Measurements from ENCODE around the gene SSBP4. TPM values are rescaled to one million over a fixed set of nuclear protein-coding genes. Genes with fewer than 3 reads are reported as not detected.

SSBP4 gene
- total and polyA plus RNA-seq, 2 of the 4 experiments (the other 2 are of a cell fraction): 14.9 to 39.7 TPM

DNA sequence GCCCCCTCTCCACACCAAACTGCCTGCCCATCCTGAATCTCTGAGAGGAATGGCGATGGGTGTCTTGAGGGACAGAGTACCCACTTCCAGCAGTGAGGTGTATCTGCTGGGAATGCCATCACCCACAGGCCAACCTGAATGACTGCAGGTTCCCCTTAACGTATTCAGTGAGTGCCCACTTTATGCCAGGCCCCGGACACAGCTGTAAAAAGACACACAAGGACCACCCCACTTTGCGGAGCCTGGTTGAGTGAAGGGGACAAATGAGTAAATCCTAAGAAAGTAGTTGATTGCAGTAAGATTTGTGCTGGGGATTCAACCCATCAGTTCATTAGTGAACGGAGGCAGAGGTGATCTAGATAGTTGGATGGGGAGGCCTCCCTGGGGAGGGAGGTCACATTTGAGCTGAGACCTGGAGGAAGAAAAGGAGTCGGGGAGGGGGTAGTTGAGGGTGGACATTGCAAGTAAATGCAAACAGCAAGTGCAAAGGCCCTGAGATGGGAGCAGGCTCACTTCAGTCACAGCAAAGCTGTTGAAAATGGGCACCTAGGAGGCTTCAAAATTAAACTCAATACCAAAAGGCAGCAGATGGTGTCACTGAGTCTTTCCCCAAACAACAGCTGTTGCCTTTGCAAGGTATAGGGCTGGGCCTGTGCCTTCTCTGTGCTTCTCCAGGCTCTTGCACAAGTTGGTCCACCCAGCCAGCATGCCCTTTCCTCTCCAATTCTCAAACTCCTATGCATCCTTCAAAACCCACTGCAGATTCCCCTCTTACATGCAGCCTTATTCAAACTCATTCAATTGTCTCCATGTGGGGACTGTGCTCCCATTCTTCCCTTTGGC lies 28.9 kb upstream of the SSBP4 start:
- H3K27ac ChIP-seq (ENCODE audit: insufficient read depth, low read length): no peak overlapping the region
- dilution Hi-C loops (cut with HindIII; ENCODE audit: low sequenced_read_pairs, unreplicated experiment): no loop called here
- H3K4me2 ChIP-seq (ENCODE audit: low read depth, low read length): no peak overlapping the region
- H3K9me1 ChIP-seq (ENCODE audit: insufficient read depth, low read length): peaks cover 5% of the 10 kb centered on the region; the same call in 1 of the 2 replicates
- H4K8ac ChIP-seq (ENCODE audit: low read depth in 2 of 2, low read length in 2 of 2): no peak overlapping the region
- H3K9me3 ChIP-seq (ENCODE audit: control insufficient read depth, insufficient read depth, low read length): no peaks in the 10 kb centered on the region
- peaks cover 0 to 34% of the 10 kb centered on the region in 2 experiments; a peak in 3 of 4 replicates for H3K79me1 ChIP-seq (ENCODE audit: low read depth in 1 of 2, low read length in 2 of 2)
- H3K23ac ChIP-seq (ENCODE audit: low read depth, low read length): no peak overlapping the region
- no peak overlapping the region for H2BK120ac ChIP-seq (ENCODE audit: low read depth, low read length)
- H4K5ac ChIP-seq (ENCODE audit: low read depth, low read length): no peak overlapping the region
- H3K36me3 ChIP-seq (ENCODE audit: control insufficient read depth, insufficient read depth, low read length): peaks cover 9% of the 10 kb centered on the region; the same call in 1 of the 2 replicates
- no peaks in the 10 kb centered on the region for H3K27me3 ChIP-seq (ENCODE audit: control insufficient read depth, insufficient read depth, low read length)
- H2AK5ac ChIP-seq (ENCODE audit: low read depth, low read length): no peak overlapping the region
- H4K91ac ChIP-seq (ENCODE audit: insufficient read depth, low read depth, low read length): no peak overlapping the region
- peak overlapping the region; percentile 18 for H2AFZ ChIP-seq (replicated peaks; ENCODE audit: low read length, poor library complexity)
- no peak overlapping the region for H2BK5ac ChIP-seq (ENCODE audit: low read depth, low read length, poor library complexity, severe bottlenecking)
- H2AK9ac ChIP-seq (replicated peaks; ENCODE audit: low read depth, low read length, poor library complexity): peak overlapping the region; percentile 15
- intact Hi-C loops (cut with micrococcal nuclease): no loop called here
- H2BK15ac ChIP-seq (ENCODE audit: low read depth, low read length): no peak overlapping the region
- DNase-seq: no peak
- ATAC-seq (ENCODE audit: low read depth): no peak
- no peak overlapping the region for H3K9ac ChIP-seq (ENCODE audit: low read depth, low read length)
- H3K4me3 ChIP-seq (ENCODE audit: insufficient read depth, low read depth, low read length): no peak overlapping the region
- WGBS, 2 experiments (ENCODE audit: extremely low coverage in 2 of 2, insufficient read length in 1 of 2): 60% methylated on average over 1 of the region's 6 CpGs; no CpG with 5 or more reads in 1 of the 2 experiments
- TF ChIP-seq MAFK (IDR thresholded peaks at IDR 0.05; ENCODE audit: low read depth, low read length) (no peak), SMC3 (IDR thresholded peaks at IDR 0.05; ENCODE audit: low read depth, low read length) (no peak), NFE2L2 (IDR thresholded peaks at IDR 0.05; ENCODE audit: low read depth, low read length) (no peak), FOS (IDR thresholded peaks at IDR 0.05; ENCODE audit: low read depth, low read length) (no peak), RCOR1 (IDR thresholded peaks at IDR 0.05; ENCODE audit: insufficient replicate concordance, low read length) (no peak)
- no peak overlapping the region for H3K14ac ChIP-seq (replicated peaks; ENCODE audit: low read depth, low read length)
- no peak overlapping the region for H2BK20ac ChIP-seq (ENCODE audit: low read depth, low read length)
- H3K4me1 ChIP-seq (ENCODE audit: control insufficient read depth, insufficient read depth, low read length): peaks cover 9% of the 10 kb centered on the region; the same call in 1 of the 2 replicates
- H4K20me1 ChIP-seq (ENCODE audit: insufficient read depth, low read length): peaks cover 24% of the 10 kb centered on the region
- 0 out of 2 replicates have a peak overlapping the region, but pooled peaks have one; percentile 48 for H3K4ac ChIP-seq (ENCODE audit: low read depth, low read length)
- H3K18ac ChIP-seq (ENCODE audit: low read depth, low read length): no peak overlapping the region
- no peak overlapping the region for H3K56ac ChIP-seq (ENCODE audit: extremely low read depth, insufficient read depth, low read length)
- ChIA-PET CTCF (interaction anchor here (1.3 kb wide), 1 partner anchor 111 kb away, joined by 4 read pairs; no protein-coding TSS in a partner anchor), POLR2A (ENCODE audit: unreplicated experiment) (no interaction called here)
- in situ Hi-C loops (cut with MboI; ENCODE audit: low sequenced_read_pairs): no loop called here
- no TSS peak for BruUV-seq (replicated peaks)
